ENCODE results near the gene NPIPA8.
"Not testable (repeated sequence)": the region's sequence is repeated elsewhere in the genome, so short reads cannot be mapped to it uniquely, and the experiment has no call there.

Gene NPIPA8

GRCh38 chr16:18336636-18337035 lies at the start of gene NPIPA8:
NPIPA8 (minus strand) TSS chr16:18336736; CDS start chr16:18332662, 4,074 bp downstream.
- not testable (repeated sequence) for H3K9ac ChIP-seq (ENCODE audit: low read depth, low read length); H3K27me3 ChIP-seq (ENCODE audit: control insufficient read depth, insufficient read depth, low read length); H3K9me3 ChIP-seq (ENCODE audit: control insufficient read depth, insufficient read depth, low read length); H3K36me3 ChIP-seq (ENCODE audit: control insufficient read depth, insufficient read depth, low read length); H3K4me1 ChIP-seq (ENCODE audit: control insufficient read depth, insufficient read depth, low read length); H3K27ac ChIP-seq (ENCODE audit: low read depth, low read length); H3K4me3 ChIP-seq (ENCODE audit: low read depth, low read length)

- not testable (repeated sequence) for H3K9me3 ChIP-seq (ENCODE audit: control insufficient read depth, insufficient read depth, low read length); H3K9ac ChIP-seq (ENCODE audit: low read depth, low read length); H3K36me3 ChIP-seq (ENCODE audit: control insufficient read depth, insufficient read depth, low read length); H3K27ac ChIP-seq (ENCODE audit: low read depth, low read length); H3K4me3 ChIP-seq (ENCODE audit: low read depth, low read length); H3K4me1 ChIP-seq (ENCODE audit: control insufficient read depth, insufficient read depth, low read length); H3K27me3 ChIP-seq (ENCODE audit: control insufficient read depth, insufficient read depth, low read length)
Observed at GRCh38 chr16:18385285-18385684, 48.7 kb upstream of the NPIPA8 start.

GRCh38 chr16:18384869-18385268 lies 48.3 kb upstream of the NPIPA8 start:
- not testable (repeated sequence) for H3K4me1 ChIP-seq (ENCODE audit: control insufficient read depth, insufficient read depth, low read length); H3K9ac ChIP-seq (ENCODE audit: low read depth, low read length); H3K36me3 ChIP-seq (ENCODE audit: control insufficient read depth, insufficient read depth, low read length); H3K27ac ChIP-seq (ENCODE audit: low read depth, low read length); H3K4me3 ChIP-seq (ENCODE audit: low read depth, low read length); H3K27me3 ChIP-seq (ENCODE audit: control insufficient read depth, insufficient read depth, low read length); H3K9me3 ChIP-seq (ENCODE audit: control insufficient read depth, insufficient read depth, low read length)

DNA sequence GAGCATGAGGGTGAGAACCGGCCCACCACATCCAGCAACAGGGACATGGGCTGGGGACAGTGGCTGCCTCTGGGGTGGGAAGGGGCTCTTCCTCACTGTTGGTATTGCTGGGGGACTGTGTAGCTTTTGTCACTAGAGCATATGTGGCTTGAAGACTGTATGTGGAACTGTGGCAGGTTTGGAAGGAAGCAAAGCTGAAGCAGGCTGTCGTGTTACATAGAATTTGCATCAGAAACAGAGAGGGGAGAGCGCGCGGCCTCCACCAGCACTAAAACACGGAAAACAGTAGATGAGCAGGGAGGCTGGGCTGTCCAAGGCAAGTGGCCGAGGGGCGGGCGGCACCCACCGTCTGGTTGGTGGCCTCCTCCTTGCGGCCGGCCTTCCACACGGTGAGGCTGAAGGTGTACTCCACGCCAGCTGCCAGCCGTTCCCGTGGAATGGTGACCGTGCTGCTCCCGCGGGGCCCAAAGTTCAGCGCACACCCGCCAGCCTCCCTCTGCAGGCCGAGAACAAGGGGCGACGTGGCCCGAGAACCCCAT lies 47.6 kb upstream of the NPIPA8 start:
- not testable (repeated sequence) for H3K36me3 ChIP-seq (ENCODE audit: control insufficient read depth, insufficient read depth, low read length); H3K27me3 ChIP-seq (ENCODE audit: control insufficient read depth, insufficient read depth, low read length)

GRCh38 chr16:18382696-18383095 lies 46.2 kb upstream of the NPIPA8 start:
- not testable (repeated sequence) for H3K27ac ChIP-seq (ENCODE audit: low read depth, low read length)

More for the DNA sequence above, 47.6 kb upstream of the NPIPA8 start:
- H3K4me1 ChIP-seq (ENCODE audit: control insufficient read depth, insufficient read depth, low read length); H3K9me3 ChIP-seq (ENCODE audit: control insufficient read depth, insufficient read depth, low read length); H3K27ac ChIP-seq (ENCODE audit: low read depth, low read length); H3K9ac ChIP-seq (ENCODE audit: low read depth, low read length); H3K4me3 ChIP-seq (ENCODE audit: low read depth, low read length): not testable (repeated sequence)

GRCh38 chr16:18347742-18348141 lies 11.2 kb upstream of the NPIPA8 start:
- H3K36me3 ChIP-seq (ENCODE audit: control insufficient read depth, insufficient read depth, low read length); H3K4me3 ChIP-seq (ENCODE audit: low read depth, low read length); H3K9me3 ChIP-seq (ENCODE audit: control insufficient read depth, insufficient read depth, low read length); H3K27me3 ChIP-seq (ENCODE audit: control insufficient read depth, insufficient read depth, low read length); H3K27ac ChIP-seq (ENCODE audit: low read depth, low read length); H3K9ac ChIP-seq (ENCODE audit: low read depth, low read length); H3K4me1 ChIP-seq (ENCODE audit: control insufficient read depth, insufficient read depth, low read length): not testable (repeated sequence)

More at GRCh38 chr16:18382696-18383095, 46.2 kb upstream of the NPIPA8 start:
- H3K36me3 ChIP-seq (ENCODE audit: control insufficient read depth, insufficient read depth, low read length); H3K4me3 ChIP-seq (ENCODE audit: low read depth, low read length); H3K9me3 ChIP-seq (ENCODE audit: control insufficient read depth, insufficient read depth, low read length); H3K9ac ChIP-seq (ENCODE audit: low read depth, low read length); H3K4me1 ChIP-seq (ENCODE audit: control insufficient read depth, insufficient read depth, low read length); H3K27me3 ChIP-seq (ENCODE audit: control insufficient read depth, insufficient read depth, low read length): not testable (repeated sequence)

DNA sequence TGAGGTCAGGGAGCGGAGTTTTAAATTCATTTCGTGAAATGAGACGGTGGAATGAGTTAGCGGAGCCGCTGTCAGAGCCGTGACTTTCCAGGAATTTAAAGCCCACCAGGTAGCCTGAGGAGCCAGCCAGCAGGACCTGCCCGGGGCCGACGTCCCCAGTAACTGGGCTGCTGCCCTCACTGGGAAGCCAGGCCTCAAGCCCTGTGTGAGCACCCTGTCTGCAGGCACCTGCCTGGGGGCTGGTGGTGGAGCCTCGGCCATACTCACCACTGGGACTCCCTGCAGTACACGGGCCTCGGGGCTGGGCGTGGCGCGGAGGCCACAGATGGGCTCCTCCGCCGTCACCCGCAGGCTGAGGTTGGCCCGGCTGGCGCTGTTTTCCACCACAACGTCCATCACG lies 10.5 kb upstream of the NPIPA8 start:
- not testable (repeated sequence) for H3K27ac ChIP-seq (ENCODE audit: low read depth, low read length); H3K4me3 ChIP-seq (ENCODE audit: low read depth, low read length); H3K9ac ChIP-seq (ENCODE audit: low read depth, low read length); H3K9me3 ChIP-seq (ENCODE audit: control insufficient read depth, insufficient read depth, low read length); H3K27me3 ChIP-seq (ENCODE audit: control insufficient read depth, insufficient read depth, low read length); H3K4me1 ChIP-seq (ENCODE audit: control insufficient read depth, insufficient read depth, low read length); H3K36me3 ChIP-seq (ENCODE audit: control insufficient read depth, insufficient read depth, low read length)

DNA sequence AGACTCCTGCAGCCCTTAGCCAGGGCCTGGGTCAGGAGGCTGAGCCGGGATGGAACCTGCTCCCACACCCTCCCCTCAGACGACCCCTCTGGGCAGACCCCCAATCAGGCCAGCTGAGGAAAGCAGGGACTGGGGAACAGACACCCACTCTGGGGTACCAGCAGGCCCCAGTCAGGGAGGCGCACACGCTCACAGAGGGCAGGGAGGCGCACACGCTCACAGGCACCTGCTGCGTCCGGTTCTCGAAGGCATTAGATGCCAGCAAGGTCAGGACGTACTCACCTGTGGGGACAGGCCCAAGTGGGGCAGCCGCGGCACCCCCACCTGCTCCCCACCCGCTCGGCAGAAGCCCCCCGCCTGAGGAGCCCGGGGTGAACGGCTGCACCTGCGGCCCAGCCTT lies 8.1 kb upstream of the NPIPA8 start:
- not testable (repeated sequence) for H3K4me3 ChIP-seq (ENCODE audit: low read depth, low read length); H3K9me3 ChIP-seq (ENCODE audit: control insufficient read depth, insufficient read depth, low read length); H3K9ac ChIP-seq (ENCODE audit: low read depth, low read length); H3K36me3 ChIP-seq (ENCODE audit: control insufficient read depth, insufficient read depth, low read length); H3K27ac ChIP-seq (ENCODE audit: low read depth, low read length); H3K4me1 ChIP-seq (ENCODE audit: control insufficient read depth, insufficient read depth, low read length); H3K27me3 ChIP-seq (ENCODE audit: control insufficient read depth, insufficient read depth, low read length)

DNA sequence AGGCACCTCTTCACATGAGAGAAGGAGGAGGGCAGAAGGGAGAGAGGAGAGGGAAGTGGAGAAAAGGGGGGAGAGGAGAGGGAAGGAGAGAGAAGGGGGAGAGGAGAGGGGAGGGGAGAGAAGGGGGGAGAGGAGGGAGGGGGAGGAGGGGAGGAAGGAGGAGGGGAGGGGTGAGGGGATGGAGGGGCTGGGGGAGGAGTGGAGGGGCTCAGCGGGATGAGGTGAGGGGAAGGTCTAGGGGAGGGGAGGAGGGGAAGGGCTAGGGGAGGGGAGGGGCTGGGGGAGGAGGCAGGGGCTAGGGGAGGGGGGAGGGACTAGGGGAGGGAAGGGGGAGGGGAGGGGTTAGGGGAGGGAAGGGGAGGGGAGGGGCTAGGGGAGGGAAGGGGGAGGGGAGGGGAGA lies 5.5 kb upstream of the NPIPA8 start:
- H3K4me3 ChIP-seq (ENCODE audit: low read depth, low read length); H3K36me3 ChIP-seq (ENCODE audit: control insufficient read depth, insufficient read depth, low read length); H3K9ac ChIP-seq (ENCODE audit: low read depth, low read length); H3K9me3 ChIP-seq (ENCODE audit: control insufficient read depth, insufficient read depth, low read length); H3K27ac ChIP-seq (ENCODE audit: low read depth, low read length); H3K4me1 ChIP-seq (ENCODE audit: control insufficient read depth, insufficient read depth, low read length); H3K27me3 ChIP-seq (ENCODE audit: control insufficient read depth, insufficient read depth, low read length): not testable (repeated sequence)

DNA sequence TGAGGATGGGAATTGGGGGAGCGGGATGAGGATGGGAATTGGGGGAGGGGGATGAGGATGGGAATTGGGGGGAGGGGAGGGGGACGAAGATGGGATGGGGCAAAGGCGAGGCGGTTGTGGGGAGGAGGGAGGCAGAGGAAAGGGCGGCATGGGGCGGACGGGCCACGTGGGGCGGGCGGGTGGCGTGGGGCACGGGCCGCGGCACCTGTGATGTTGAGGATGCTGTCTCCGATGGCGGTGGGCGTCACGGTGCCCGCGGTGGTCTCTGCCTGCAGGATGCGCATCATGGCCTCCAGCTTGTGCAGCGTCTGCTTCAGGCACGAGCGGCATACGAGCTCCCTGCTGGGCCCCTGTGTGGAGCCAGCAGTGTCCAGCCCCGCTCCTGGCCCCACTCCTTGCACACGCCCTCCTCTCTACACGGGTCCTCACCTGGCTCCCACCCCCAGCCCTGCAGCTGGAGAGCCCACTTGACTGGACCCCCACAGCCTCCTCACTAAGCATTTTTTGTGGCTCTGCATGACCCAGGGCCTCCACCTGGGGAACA lies 5.0 kb upstream of the NPIPA8 start:
- H3K4me3 ChIP-seq (ENCODE audit: low read depth, low read length); H3K9me3 ChIP-seq (ENCODE audit: control insufficient read depth, insufficient read depth, low read length); H3K27me3 ChIP-seq (ENCODE audit: control insufficient read depth, insufficient read depth, low read length); H3K4me1 ChIP-seq (ENCODE audit: control insufficient read depth, insufficient read depth, low read length); H3K36me3 ChIP-seq (ENCODE audit: control insufficient read depth, insufficient read depth, low read length); H3K27ac ChIP-seq (ENCODE audit: low read depth, low read length); H3K9ac ChIP-seq (ENCODE audit: low read depth, low read length): not testable (repeated sequence)

DNA sequence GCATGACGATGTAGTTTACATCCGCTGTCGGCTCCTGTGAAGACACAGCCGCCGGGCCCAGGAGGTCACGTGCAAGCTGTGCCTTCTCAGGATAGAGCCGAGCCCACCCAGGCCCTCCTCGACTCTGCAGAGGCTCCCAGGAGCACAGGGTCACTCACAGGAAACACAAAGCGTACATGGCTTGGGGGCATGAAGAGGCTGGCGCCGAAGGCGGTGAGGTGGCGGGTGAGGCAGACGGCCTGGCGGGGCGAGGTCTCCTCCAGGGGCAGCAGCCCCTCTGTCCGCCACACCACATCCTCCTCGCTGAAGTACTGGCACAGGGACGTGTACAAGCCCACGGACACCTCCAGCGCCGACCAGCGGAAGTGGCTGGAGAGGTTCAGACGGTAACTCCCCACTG lies 2.7 kb upstream of the NPIPA8 start:
- not testable (repeated sequence) for H3K9me3 ChIP-seq (ENCODE audit: control insufficient read depth, insufficient read depth, low read length); H3K4me1 ChIP-seq (ENCODE audit: control insufficient read depth, insufficient read depth, low read length); H3K4me3 ChIP-seq (ENCODE audit: low read depth, low read length); H3K36me3 ChIP-seq (ENCODE audit: control insufficient read depth, insufficient read depth, low read length); H3K9ac ChIP-seq (ENCODE audit: low read depth, low read length); H3K27me3 ChIP-seq (ENCODE audit: control insufficient read depth, insufficient read depth, low read length); H3K27ac ChIP-seq (ENCODE audit: low read depth, low read length)

DNA sequence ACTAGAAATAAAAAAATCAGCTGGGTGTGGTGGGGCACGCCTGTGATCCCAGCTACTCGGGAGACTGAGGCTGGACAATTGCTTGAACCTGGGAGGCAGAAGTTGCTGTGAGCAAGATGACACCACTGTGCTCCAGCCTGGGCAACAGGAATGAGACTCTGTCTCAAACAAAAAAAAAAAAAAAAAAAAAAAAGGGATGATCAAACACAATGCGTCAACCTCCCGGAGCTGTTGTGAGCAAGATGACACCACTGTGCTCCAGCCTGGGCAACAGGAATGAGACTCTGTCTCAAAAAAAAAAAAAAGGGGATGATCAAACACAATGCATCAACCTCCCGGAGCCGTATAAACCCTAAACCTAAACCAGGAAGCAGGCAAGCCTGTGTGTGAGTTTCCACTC lies 24.7 kb downstream of the NPIPA8 start:
- not testable (repeated sequence) for H3K27me3 ChIP-seq (ENCODE audit: control insufficient read depth, insufficient read depth, low read length); H3K36me3 ChIP-seq (ENCODE audit: control insufficient read depth, insufficient read depth, low read length); H3K9ac ChIP-seq (ENCODE audit: low read depth, low read length); H3K9me3 ChIP-seq (ENCODE audit: control insufficient read depth, insufficient read depth, low read length); H3K27ac ChIP-seq (ENCODE audit: low read depth, low read length); H3K4me3 ChIP-seq (ENCODE audit: low read depth, low read length); H3K4me1 ChIP-seq (ENCODE audit: control insufficient read depth, insufficient read depth, low read length)
